Liver (tissue), 9 donors: ENCODE data around the gene GPR42. TPM values are rescaled to one million over a fixed set of nuclear protein-coding genes. Genes with fewer than 3 reads are reported as not detected.

Source experiments
- DNase-seq: peaks from one replicate; pipeline ENCODE4 v3.0.0-alpha.2; 2017; ENCODE audit warnings: low spot score
- H3K27ac ChIP-seq, 2 donors: one replicate each; pipeline ENCODE4 v1.7.0; 2013; ENCODE audit warnings: inconsistent platforms in 2 of 2, low read length in 2 of 2, control low read depth in 1 of 2, low read depth in 1 of 2, mild to moderate bottlenecking in 1 of 2
- H3K27me3 ChIP-seq, 4 donors: one replicate each; pipeline versions ENCODE4 v1.6.1 to v1.7.0; 2013; ENCODE audit warnings: low read length in 3 of 4, inconsistent platforms in 1 of 4, mild to moderate bottlenecking in 1 of 4, moderate library complexity in 1 of 4; ENCODE audit not compliant: control insufficient read depth in 4 of 4, insufficient read depth in 4 of 4
- H3K36me3 ChIP-seq, 4 donors: one replicate each; pipeline versions ENCODE4 v1.6.1 to v1.7.0; 2013; ENCODE audit warnings: low read length in 3 of 4, mild to moderate bottlenecking in 3 of 4, low read depth in 1 of 4, moderate library complexity in 1 of 4; ENCODE audit not compliant: control insufficient read depth in 4 of 4, insufficient read depth in 3 of 4
- H3K4me1 ChIP-seq, 4 donors: one replicate each; pipeline versions ENCODE4 v1.6.1 to v1.7.0; 2013; ENCODE audit warnings: low read length in 3 of 4, mild to moderate bottlenecking in 3 of 4, moderate library complexity in 1 of 4; ENCODE audit not compliant: control insufficient read depth in 4 of 4, insufficient read depth in 4 of 4
- H3K4me3 ChIP-seq, 3 donors: one replicate each; pipeline versions ENCODE4 v1.6.1 to v1.7.0; 2013; ENCODE audit warnings: low read length in 3 of 3, control low read depth in 1 of 3, low read depth in 1 of 3, mild to moderate bottlenecking in 1 of 3
- H3K9ac ChIP-seq, 2 donors: one replicate each; pipeline ENCODE4 v1.7.0; 2013; ENCODE audit warnings: low read length in 2 of 2, mild to moderate bottlenecking in 2 of 2, moderate library complexity in 2 of 2, control low read depth in 1 of 2, low read depth in 1 of 2
- H3K9me3 ChIP-seq, 4 donors: one replicate each; pipeline versions ENCODE4 v1.6.1 to v1.7.0; 2013; ENCODE audit warnings: low read length in 3 of 4; ENCODE audit not compliant: control insufficient read depth in 4 of 4
- EGR1 ChIP-seq, 2 donors: IDR thresholded peaks; 2 replicates each; pipeline ENCODE4 v1.6.1; 2016 to 2018; ENCODE audit warnings: antibody characterized with exemption in 2 of 2, low read depth in 2 of 2
- FOXA1 ChIP-seq: IDR thresholded peaks from 2 replicates; pipeline ENCODE4 v1.6.1; 2016; ENCODE audit warnings: antibody characterized with exemption
- FOXA2 ChIP-seq: IDR thresholded peaks from 2 replicates; pipeline ENCODE4 v1.6.1; 2016; ENCODE audit warnings: antibody characterized with exemption
- GABPA ChIP-seq, 2 donors: IDR thresholded peaks in 1 of 2; conservative IDR thresholded peaks in 1 of 2; 2 replicates each; pipeline ENCODE4 v1.6.1; 2016; ENCODE audit warnings: antibody characterized with exemption in 2 of 2, mild to moderate bottlenecking in 1 of 2, moderate library complexity in 1 of 2
- HNF4A ChIP-seq, 2 donors: conservative IDR thresholded peaks; 2 replicates each; pipeline ENCODE4 v1.6.1; 2016; ENCODE audit warnings: antibody characterized with exemption in 2 of 2, mild to moderate bottlenecking in 2 of 2
- HNF4G ChIP-seq: IDR thresholded peaks from 2 replicates; pipeline ENCODE4 v1.6.1; 2016; ENCODE audit warnings: antibody characterized with exemption
- JUND ChIP-seq, 2 donors: IDR thresholded peaks; 2 replicates each; pipeline ENCODE4 v1.6.1; 2016; ENCODE audit warnings: antibody characterized with exemption in 2 of 2
- NR2F2 ChIP-seq: IDR thresholded peaks from 2 replicates; pipeline ENCODE4 v1.6.1; 2016; ENCODE audit warnings: antibody characterized with exemption
- RAD21 ChIP-seq, 2 donors: IDR thresholded peaks; 2 replicates each; pipeline ENCODE4 v1.6.1; 2016; ENCODE audit warnings: antibody characterized with exemption in 2 of 2, mild to moderate bottlenecking in 2 of 2
- RXRA ChIP-seq, 2 donors: IDR thresholded peaks; 2 replicates each; pipeline ENCODE4 v1.6.1; 2017 to 2018; ENCODE audit warnings: antibody characterized with exemption in 2 of 2, mild to moderate bottlenecking in 1 of 2
- SP1 ChIP-seq: IDR thresholded peaks from 2 replicates; pipeline ENCODE4 v1.6.1; 2018; ENCODE audit warnings: antibody characterized with exemption, mild to moderate bottlenecking
- TAF1 ChIP-seq: conservative IDR thresholded peaks from 2 replicates; pipeline ENCODE4 v1.6.1; 2016; ENCODE audit warnings: antibody characterized with exemption, mild to moderate bottlenecking
- YY1 ChIP-seq: IDR thresholded peaks from 2 replicates; pipeline ENCODE4 v1.6.1; 2016; ENCODE audit warnings: antibody characterized with exemption, mild to moderate bottlenecking
- WGBS: extraction: QIAGEN DNeasy Blood & Tissue Kit; methylation state at CpG from one replicate; pipeline ENCODE4 v1.1.7; 2013; 5-methylcytosine and 5-hydroxymethylcytosine counted together
- polyA plus RNA-seq, 2 donors: library from polyadenylated mRNA; stranded (reverse) in 1 of 2; unstranded in 1 of 2; fragments of 200-250 nt in 1 of 2; fragments of >200 nt in 1 of 2; fragmentation: Nextera tagmentation in 1 of 2; extraction: Ambion mirVana in 1 of 2; gene quantifications; one replicate each; pipeline versions ENCODE4 v1.2.1 to v1.2.3, GENCODE V29; 2013 to 2015
- total RNA-seq, 2 donors: library from RNA; depleted of rRNA; stranded (reverse); fragments of >200 nt; gene quantifications; one replicate each; pipeline ENCODE4 v1.2.3, GENCODE V29; 2014
- TF ChIP-seq, protein P1 (sequence below): IDR thresholded peaks from 2 replicates; pipeline ENCODE4 v1.6.1; 2016; ENCODE audit warnings: antibody characterized with exemption, mild to moderate bottlenecking
- TF ChIP-seq, protein P2 (sequence below): IDR thresholded peaks from 2 replicates; pipeline ENCODE4 v1.6.1; 2016; ENCODE audit warnings: antibody characterized with exemption
- TF ChIP-seq, protein P3 (sequence below): fragments of 150-350 bp; IDR thresholded peaks from 2 replicates; pipeline ENCODE4 v1.5.1; 2017; ENCODE audit warnings: improper control_type of control experiment, low read depth, low read length; ENCODE audit not compliant: missing input control
- TF ChIP-seq, protein P4 (sequence below): IDR thresholded peaks from 2 replicates; pipeline ENCODE4 v1.6.1; 2016; ENCODE audit warnings: antibody characterized with exemption
- TF ChIP-seq, protein P5 (sequence below): IDR thresholded peaks from 2 replicates; pipeline ENCODE4 v1.6.1; 2016; ENCODE audit warnings: antibody characterized with exemption
- donor health status: healthy.
- donor health status: healthy.
- donor health status: healthy.
- donor health status: healthy.
- donor health status: healthy.

Gene GPR42
- total and polyA plus RNA-seq, 4 donors, result not detected

DNA sequence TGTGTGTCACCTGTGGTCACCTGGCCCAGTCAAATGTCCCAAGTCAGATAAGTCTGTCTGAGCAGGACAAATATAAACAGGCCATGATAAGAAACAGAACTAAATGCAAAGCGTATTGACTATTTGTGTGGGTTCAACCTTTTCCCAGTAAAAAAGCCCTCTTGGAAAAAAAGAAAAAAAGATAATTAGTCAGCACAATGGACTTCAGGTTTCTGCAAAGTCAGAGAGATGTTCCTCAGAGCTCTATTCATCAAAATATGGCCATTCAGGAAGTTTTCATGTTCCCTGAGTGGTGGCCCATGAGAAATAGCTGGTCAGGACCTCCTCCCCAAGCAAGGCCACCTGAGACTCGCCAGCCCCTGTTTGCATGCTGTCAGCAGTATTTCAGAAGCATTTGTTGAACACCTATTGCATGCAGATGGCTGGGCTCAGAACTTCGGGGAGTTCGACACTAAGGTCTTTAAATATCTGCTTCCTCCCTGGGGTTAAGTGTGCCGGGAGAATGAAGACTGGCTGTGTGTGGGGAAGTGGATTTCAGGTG is 9.9 kb upstream of the GPR42 start:
- H3K4me1 ChIP-seq, result peaks cover 0 to 8% (median under 1%) of the 10 kb centered on the region in 4 donors
- H3K27ac ChIP-seq, result no peak overlapping the region
- no peak overlapping the region for H3K9ac ChIP-seq
- H3K27me3 ChIP-seq, result no peaks in the 10 kb centered on the region
- no peaks in the 10 kb centered on the region for H3K36me3 ChIP-seq
- no peak overlapping the region for H3K4me3 ChIP-seq
- no peaks in the 10 kb centered on the region for H3K9me3 ChIP-seq
- TF ChIP-seq FOXA2, result no peak
- no peak for TF ChIP-seq NR2F2
- TF ChIP-seq HNF4G, result no peak
- no peak for TF ChIP-seq RAD21 (IDR thresholded peaks at IDR 0.05)
- TF ChIP-seq, protein P1, sequence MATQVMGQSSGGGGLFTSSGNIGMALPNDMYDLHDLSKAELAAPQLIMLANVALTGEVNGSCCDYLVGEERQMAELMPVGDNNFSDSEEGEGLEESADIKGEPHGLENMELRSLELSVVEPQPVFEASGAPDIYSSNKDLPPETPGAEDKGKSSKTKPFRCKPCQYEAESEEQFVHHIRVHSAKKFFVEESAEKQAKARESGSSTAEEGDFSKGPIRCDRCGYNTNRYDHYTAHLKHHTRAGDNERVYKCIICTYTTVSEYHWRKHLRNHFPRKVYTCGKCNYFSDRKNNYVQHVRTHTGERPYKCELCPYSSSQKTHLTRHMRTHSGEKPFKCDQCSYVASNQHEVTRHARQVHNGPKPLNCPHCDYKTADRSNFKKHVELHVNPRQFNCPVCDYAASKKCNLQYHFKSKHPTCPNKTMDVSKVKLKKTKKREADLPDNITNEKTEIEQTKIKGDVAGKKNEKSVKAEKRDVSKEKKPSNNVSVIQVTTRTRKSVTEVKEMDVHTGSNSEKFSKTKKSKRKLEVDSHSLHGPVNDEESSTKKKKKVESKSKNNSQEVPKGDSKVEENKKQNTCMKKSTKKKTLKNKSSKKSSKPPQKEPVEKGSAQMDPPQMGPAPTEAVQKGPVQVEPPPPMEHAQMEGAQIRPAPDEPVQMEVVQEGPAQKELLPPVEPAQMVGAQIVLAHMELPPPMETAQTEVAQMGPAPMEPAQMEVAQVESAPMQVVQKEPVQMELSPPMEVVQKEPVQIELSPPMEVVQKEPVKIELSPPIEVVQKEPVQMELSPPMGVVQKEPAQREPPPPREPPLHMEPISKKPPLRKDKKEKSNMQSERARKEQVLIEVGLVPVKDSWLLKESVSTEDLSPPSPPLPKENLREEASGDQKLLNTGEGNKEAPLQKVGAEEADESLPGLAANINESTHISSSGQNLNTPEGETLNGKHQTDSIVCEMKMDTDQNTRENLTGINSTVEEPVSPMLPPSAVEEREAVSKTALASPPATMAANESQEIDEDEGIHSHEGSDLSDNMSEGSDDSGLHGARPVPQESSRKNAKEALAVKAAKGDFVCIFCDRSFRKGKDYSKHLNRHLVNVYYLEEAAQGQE, result no peak
- TF ChIP-seq FOXA1, result no peak
- TF ChIP-seq, protein P2, sequence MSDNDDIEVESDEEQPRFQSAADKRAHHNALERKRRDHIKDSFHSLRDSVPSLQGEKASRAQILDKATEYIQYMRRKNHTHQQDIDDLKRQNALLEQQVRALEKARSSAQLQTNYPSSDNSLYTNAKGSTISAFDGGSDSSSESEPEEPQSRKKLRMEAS, result no peak
- 62% methylated on average over 5 of the region's 5 CpGs for WGBS
- no peak for DNase-seq

DNA sequence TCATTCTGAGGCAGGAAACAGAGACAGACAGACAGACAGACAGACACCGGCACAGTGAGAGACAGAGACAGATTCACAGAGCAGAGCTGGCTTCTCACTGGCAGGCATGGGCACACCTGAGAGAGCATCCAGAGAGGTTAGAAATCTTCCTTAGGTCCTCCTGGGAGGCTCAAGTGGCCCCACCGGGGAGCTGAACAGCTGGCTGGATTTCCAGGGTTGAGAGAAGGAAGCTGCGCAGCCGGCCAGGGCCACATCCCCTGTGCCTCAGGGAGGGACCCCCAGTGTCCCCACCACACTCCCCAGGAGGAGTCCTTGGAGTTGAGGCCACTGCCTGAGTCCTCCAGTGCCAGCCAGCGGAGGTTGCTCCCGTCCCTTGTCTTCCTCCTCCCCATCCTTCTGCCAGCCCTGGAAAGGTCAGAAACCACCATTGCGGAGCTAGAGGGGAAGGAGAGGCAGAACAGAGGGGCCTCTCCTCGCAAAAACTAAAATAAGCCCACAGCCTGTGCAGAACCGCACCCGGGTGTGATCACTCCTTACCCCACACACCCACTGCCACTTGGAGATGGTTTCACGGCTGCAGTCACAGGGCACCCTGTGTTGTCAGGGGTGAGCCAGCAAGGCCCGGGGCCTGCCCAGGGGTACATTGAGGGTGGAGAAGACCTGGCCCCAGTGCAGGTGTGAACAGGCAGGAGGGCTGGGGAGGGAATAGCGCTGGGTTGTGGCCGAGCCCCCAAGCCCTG is 8.4 kb upstream of the GPR42 start:
- TF ChIP-seq HNF4A (conservative IDR thresholded peaks at IDR 0.05) (no peak), HNF4G (no peak), TAF1 (no peak), JUND (IDR thresholded peaks at IDR 0.05) (no peak), YY1 (no peak), EGR1 (IDR thresholded peaks at IDR 0.05; ENCODE audit: low read depth in 2 of 2) (no peak), GABPA (IDR thresholded peaks at IDR 0.05 in 1 of 2, conservative IDR thresholded peaks at IDR 0.05 in 1 of 2) (no peak), NR2F2 (no peak), RAD21 (IDR thresholded peaks at IDR 0.05) (no peak), FOXA1 (no peak), RXRA (IDR thresholded peaks at IDR 0.05) (no peak), FOXA2 (no peak), SP1 (no peak)
- TF ChIP-seq, protein P3, sequence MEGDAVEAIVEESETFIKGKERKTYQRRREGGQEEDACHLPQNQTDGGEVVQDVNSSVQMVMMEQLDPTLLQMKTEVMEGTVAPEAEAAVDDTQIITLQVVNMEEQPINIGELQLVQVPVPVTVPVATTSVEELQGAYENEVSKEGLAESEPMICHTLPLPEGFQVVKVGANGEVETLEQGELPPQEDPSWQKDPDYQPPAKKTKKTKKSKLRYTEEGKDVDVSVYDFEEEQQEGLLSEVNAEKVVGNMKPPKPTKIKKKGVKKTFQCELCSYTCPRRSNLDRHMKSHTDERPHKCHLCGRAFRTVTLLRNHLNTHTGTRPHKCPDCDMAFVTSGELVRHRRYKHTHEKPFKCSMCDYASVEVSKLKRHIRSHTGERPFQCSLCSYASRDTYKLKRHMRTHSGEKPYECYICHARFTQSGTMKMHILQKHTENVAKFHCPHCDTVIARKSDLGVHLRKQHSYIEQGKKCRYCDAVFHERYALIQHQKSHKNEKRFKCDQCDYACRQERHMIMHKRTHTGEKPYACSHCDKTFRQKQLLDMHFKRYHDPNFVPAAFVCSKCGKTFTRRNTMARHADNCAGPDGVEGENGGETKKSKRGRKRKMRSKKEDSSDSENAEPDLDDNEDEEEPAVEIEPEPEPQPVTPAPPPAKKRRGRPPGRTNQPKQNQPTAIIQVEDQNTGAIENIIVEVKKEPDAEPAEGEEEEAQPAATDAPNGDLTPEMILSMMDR, result no peak
- TF ChIP-seq, protein P2, result no peak
- TF ChIP-seq, protein P1, result no peak
- TF ChIP-seq, protein P4, sequence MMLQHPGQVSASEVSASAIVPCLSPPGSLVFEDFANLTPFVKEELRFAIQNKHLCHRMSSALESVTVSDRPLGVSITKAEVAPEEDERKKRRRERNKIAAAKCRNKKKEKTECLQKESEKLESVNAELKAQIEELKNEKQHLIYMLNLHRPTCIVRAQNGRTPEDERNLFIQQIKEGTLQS, result no peak
- TF ChIP-seq, protein P5, sequence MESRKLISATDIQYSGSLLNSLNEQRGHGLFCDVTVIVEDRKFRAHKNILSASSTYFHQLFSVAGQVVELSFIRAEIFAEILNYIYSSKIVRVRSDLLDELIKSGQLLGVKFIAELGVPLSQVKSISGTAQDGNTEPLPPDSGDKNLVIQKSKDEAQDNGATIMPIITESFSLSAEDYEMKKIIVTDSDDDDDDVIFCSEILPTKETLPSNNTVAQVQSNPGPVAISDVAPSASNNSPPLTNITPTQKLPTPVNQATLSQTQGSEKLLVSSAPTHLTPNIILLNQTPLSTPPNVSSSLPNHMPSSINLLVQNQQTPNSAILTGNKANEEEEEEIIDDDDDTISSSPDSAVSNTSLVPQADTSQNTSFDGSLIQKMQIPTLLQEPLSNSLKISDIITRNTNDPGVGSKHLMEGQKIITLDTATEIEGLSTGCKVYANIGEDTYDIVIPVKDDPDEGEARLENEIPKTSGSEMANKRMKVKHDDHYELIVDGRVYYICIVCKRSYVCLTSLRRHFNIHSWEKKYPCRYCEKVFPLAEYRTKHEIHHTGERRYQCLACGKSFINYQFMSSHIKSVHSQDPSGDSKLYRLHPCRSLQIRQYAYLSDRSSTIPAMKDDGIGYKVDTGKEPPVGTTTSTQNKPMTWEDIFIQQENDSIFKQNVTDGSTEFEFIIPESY, result no peak
- Histone ChIP-seq H3K4me1 (peaks cover 0 to 6% (median 0%) of the 10 kb centered on the region in 4 donors), H3K27me3 (no peaks in the 10 kb centered on the region), H3K27ac (no peak overlapping the region), H3K9me3 (no peaks in the 10 kb centered on the region), H3K9ac (no peak overlapping the region), H3K36me3 (no peaks in the 10 kb centered on the region), H3K4me3 (no peak overlapping the region)
- 85% methylated on average over 14 of the region's 14 CpGs for WGBS
- DNase-seq, result no peak
